ENCODE data around the gene FEM1B. TPM values are rescaled to one million over a fixed set of nuclear protein-coding genes. Genes with fewer than 3 reads are reported as not detected.

FEM1B gene
- total RNA-seq, 4 donors from 2014 or later = 32.9 to 48.5 (median 40.9) TPM

DNA sequence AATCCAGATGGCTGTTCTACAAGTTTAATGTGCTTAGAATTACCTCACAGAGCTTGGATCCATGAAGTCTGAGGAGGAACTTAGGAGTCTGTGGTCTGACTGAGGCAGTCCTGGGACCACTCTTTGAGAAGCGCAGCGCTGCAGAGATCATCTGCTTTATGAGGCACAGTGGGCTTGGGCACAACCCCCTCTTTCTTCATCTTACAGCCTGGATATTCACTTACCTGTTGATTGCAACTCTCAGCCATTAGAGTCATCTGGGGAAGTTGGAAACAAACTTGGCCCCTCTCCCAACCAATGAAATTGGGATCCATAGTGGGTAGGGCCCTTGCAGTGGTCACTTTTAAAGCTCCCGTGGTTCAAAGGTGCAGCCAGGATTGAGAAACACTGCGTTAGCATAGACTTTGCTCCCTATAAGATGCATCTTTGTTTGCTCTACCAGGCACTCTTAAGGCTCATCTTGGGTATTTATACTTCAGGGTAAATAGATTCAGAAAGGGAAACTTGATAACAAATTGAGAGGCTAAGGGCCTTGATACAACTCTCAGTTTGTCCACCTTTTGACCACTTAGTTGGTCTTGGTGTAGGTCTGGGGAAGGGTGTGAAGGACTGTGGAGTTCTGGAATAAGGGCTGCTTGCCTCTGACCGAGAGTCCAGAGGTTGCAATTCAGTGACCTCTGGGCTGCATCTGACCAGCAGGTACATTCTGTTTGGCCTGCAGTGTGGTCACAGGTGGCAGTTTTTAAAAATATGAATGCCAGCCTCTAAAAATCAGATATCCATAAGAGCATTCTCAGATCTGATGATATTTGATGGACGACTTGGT is 22.8 kb downstream of the FEM1B start:
- DNase-seq (ENCODE audit: low spot score) = no peak
- ATAC-seq (ENCODE audit: low FRiP score) = no peak
- no peak for TF ChIP-seq CTCF (IDR thresholded peaks at IDR 0.05)

DNA sequence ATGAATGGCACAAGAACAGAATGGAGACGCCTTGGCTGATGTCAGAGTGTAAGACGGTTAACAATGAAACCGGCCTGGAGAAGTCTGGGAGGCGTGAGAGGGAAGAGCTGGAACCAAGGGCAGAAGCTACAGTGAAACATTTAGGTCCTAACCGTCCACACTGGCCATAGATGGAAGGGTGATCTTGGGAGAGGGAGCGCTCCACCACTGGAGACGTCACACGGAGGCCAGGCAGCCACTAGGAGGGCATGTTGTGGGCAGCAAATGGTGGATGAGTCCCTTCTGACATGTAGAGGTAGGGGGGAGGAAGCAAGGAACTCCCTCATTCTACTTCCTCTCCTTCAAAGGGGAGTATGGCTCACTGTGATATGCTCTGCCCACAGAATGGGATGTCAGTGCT is 23.8 kb downstream of the FEM1B start:
- ATAC-seq (ENCODE audit: low FRiP score) (no peak), DNase-seq (ENCODE audit: low spot score) (no peak)
- no peak for TF ChIP-seq CTCF (IDR thresholded peaks at IDR 0.05)

DNA sequence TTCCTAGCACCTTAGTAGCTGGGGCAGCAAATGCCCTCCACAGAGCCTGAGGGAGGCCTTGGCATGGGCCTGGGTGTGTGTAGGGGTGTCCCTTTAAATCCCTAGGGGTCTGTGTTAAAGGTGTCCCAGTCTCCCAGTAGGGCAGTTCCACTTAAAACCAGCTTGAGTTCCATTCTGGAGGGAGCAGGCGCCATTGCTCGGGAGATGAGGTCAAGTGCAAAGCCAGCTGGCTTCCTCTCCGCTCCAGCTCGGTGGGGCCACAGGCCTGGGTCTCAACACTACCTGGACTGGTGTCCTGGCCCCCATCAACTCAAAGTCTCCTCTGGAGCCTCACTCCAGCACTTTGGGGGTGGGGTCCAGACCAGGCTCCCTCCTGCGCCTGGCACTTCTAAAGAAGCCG is 25.2 kb downstream of the FEM1B start:
- no peak for ATAC-seq (ENCODE audit: low FRiP score)
- no peak for DNase-seq (ENCODE audit: low spot score)
- TF ChIP-seq CTCF (IDR thresholded peaks at IDR 0.05) = no peak

DNA sequence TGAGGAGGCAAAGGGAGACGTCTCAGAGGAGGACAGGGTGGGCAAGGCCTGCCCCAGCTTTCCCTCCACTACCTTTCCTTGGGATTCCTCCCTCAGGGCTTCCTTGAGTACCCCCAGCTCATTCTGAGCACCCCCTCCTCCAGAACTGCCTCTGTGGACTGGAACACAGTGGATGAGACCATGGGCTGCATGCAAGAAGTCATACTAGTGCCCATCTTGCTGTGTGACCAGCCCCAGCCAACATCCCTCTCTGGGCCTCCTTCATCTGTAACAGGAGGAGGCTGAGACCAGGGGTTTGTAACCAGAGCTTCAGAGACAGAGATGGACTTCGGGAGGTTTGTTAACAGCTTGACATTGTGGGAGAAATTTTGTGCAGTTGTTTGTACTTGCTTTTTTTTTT is 25.6 kb downstream of the FEM1B start:
- DNase-seq (ENCODE audit: low spot score) (no peak), ATAC-seq (ENCODE audit: low FRiP score) (no peak)
- no peak for TF ChIP-seq CTCF (IDR thresholded peaks at IDR 0.05)

DNA sequence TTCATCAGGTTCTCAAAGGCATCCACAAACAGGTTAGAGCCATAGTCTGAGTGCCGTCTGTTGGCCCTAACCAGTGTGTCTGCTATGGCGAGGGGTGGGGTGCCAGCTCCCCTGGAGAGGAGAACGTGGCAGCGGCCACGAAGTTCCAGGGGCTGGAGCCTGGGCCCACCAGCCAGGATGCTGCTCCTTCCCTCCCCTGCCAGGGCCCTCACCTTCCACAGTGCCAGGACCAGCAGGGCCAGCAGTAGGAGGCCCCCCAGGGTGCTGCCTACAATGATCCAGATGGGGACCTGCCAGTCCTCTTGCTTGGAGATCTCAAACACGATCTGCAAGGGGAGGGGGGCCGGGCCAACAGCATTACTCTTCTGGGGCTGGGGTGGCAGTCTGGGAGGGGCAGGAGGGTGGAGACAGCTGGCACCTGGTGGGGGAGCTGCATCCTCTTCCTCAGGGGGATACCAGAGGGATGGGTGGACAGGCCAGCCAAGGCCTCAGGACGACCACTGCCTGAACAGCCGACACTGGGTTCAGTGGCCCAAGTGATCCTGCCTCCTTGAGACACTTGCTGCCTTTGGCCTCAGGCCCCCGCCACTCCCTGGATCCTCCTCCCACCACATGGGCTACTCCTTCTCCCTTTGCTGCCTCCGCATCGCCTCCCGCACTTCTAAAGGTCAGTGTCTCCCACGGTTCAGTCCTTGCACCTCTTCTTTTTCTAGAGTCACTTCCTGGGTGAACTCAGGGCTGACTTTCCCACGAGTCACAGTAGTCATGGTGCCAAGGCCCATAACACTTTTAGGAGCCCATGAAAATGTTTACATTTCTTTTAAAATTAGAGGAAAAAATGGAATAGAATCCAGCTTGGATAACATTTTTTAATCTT is 26.3 kb downstream of the FEM1B start:
- no peak for TF ChIP-seq CTCF (IDR thresholded peaks at IDR 0.05)
- ATAC-seq (ENCODE audit: low FRiP score) (no peak), DNase-seq (ENCODE audit: low spot score) (no peak)

GRCh38 chr15:68304589-68305337 is 27.2 kb downstream of the FEM1B start:
- ATAC-seq (ENCODE audit: low FRiP score) (no peak), DNase-seq (ENCODE audit: low spot score) (no peak)
- TF ChIP-seq CTCF (IDR thresholded peaks at IDR 0.05) = no peak
